ENCODE data around the gene FADS1.

FADS1 gene

GRCh38 chr11:61774411-61774810, 42.4 kb downstream of the FADS1 start:
- DNase-seq = no peak

DNA sequence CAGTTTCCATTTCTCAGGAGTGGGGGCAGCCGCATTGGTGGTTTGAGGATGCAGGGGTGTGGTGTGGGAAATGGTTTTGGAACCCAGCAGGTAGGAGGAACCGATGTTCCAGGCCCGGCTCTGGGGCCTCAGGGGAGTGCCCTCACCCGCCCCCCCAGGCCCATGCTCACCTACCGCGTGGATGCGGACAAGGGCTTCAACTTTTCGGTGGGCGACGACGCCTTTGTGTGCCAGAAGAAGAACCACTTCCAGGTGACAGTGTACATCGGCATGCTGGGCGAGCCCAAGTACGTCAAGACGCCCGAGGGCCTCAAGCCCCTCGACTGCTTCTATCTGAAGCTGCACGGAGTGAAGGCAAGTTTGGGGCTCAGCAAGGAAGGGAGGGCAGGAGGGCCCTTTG, 43.0 kb downstream of the FADS1 start:
- no peak for DNase-seq

DNA sequence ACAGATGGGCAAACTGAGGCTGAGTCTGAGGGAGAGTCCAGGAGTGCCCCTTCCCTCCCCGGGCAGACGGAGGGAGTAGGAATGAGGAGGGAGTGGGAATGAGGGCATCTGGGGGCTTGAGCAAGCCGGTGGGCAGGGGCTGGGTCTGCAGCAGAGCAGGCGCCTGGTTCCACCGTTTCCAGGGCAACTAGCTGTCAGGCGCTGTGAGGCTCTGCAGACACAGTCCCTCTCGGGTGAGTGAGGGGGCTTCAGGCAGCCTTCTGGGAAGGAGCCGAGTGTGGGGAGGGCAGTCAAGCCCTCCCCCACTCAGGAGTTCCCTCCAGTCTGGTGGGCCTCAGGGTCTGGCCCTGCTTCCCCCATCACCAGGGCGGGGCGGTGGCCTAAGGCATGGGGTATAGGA, 43.4 kb downstream of the FADS1 start:
- DNase-seq = no peak

DNA sequence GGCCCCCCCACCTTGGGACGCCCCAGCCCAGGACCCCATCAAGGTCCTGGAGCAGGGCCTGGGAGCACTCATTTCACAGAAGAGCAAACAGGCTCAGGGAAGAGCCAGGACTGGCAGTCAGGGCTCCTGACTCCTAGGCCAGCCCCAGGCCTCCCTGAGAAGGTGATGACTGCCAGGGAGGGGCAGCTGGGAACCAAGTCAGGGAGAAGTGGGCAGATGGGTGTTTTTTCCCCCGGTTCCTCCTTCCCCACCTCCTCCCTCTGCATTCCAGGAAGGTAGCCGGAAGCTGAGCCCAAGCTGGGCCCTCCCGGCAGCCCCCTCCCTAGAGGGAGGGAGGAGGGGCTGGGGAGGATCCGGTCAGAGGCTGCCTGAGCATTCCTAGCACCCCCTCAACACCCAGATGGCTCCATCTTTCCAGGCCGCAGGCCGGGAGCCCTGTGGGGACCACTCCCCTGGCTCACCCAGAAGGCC, 44.8 kb downstream of the FADS1 start:
- no peak for DNase-seq

GRCh38 chr11:61771195-61771894, 45.5 kb downstream of the FADS1 start:
- DNase-seq = no peak

GRCh38 chr11:61769946-61770683, 46.7 kb downstream of the FADS1 start:
- no peak for DNase-seq

GRCh38 chr11:61769169-61769920, 47.5 kb downstream of the FADS1 start:
- no peak for DNase-seq

DNA sequence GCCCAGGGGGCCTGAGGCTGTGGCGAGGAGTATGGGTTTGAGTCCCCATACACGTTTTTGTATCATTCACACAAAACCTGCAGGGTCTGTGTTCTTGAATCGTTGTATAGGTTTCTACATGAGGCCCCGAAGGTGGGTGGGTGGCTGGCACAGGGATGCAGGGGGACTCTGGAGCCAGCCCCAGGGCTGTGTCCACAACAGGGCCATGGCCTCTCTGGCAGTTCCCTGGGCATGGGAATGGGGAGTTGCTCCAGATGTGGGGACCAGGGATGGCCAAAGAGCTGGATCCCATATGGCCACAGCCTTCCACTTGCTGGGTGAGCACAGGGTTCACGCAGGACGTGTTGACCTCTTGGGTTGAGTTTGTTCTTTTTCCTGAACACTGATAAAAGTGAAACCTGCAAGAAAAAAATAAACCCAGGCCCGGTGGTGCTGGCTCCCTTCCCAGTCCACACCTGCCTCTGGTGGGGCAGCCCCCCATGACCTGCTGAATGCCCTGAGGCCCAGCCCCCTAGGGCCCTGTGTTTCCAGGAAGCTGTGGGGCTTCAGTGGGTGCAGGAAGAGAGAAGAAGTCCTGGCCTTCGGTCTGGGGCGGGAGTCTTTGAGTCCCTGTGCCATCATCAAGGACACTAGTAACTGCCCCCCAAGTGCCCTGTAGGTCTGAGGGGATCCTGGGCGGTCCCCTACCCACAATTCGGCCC, 48.3 kb downstream of the FADS1 start:
- no peak for DNase-seq

DNA sequence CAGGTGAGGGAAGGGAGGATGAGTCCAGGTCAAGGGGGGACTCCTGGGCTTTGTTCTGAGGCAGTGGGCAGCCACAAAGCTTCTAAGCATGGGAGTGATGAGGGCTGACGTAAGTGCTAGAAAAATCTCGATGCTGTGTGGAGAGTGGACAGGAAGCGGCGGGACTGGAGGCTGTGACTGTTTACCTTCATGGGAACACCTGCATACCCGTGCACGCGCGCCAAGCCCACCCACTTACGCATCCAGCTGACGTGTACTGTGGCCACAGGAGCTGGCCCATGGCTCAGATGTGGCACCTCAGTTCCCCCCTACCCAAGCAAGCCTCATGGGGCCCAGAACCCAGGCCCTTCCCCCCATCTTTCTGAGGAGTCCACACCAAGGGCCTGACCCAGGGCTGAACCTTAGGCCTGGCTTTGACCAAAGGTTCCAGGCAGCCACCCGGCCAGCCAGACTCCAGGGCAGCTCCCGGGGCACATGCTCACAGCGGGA, 50.4 kb downstream of the FADS1 start:
- DNase-seq = no peak

DNA sequence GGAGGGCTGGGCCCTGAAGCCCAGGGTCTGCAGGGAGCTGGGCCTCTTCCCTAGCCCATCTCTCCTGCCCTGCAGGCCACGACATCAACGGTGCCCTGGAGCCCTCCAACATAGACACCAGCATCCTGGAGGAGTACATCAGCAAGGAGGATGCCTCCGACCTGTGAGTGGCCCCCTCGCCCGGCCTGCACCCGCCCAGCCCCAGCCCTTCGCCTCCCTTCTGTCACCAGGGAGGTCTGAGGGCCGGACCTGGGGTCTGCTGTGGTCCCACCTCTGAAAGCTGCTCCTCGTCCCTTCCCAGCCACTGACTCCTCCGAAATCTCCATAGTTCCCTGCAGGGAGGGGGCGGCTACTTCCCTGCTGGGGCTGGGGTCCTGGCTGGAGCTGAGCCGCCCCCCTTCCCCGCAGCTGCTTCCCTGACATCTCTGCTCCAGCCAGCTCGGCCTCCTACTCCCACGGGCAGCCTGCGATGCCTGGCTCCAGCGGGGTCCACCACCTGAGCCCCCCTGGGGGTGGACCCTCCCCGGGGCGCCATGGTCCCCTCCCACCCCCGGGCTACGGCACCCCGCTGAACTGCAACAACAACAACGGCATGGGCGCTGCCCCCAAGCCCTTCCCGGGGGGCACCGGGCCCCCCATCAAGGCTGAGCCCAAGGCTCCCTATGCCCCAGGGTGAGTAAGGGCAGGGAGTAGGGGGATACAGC, 51.1 kb downstream of the FADS1 start:
- DNase-seq = no peak

DNA sequence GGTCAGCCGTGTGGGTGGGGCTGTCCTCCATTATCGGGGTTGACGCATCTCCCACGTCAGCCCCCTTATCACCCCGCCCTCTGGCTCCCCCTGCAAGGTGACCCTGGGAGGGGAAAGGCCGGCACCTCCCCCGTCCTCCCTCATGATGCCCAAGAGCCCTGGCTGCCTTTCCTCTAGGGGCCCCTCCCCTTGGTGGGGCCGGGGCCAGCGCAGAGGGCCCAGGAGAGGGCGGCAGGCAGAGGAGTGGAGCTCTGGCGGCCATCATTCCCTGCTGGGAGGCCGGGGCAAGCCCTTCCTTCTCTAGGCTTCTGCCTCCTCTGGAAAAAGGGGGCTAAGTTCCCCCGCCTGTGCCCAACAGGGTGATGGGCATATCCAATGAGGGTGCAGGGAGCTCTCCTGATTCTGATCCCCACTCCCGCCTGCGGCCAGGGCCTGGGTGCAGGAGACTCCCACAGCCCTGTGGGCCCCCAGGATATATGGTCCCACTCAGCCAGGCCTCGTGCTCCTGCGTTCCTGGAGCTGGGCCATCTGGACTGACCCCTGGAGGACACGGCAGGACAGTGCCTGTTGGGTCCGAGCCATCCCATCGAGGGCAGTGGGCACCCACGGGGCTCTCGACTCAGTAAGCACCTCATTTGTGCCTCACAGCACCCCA, 52.1 kb downstream of the FADS1 start:
- DNase-seq = no peak

DNA sequence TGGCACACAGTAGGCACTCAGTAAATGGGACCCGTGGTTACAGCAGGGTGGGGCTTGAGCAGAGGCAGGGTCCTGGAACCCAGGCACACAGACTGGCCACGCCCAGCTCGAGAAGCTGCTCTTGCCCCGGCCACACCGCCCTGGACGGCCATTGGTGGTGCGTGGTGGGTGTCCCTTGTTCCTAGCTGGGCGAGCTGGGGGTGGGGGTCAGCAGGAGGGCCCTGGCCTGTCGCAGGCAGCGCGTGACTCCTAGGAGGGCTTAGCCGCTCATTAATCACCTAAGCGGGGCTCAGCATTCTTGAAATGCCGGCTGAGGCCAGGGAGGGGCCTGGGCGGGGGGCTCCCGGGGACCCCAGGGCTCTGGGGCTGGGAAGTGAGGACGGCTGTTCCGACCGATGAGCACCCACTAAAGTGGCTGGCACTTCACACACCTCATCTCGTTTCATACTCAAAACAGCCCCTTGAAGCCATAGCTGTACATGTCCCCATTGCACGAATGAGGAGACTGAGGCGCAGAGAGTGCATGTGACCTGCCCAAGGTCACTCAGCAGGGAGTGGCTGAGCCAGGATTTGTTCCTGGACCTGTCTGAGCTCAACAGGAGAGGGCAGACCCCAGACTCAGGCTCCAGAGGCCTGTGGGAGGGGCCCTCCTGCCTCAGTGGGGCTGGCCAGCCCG, 52.7 kb downstream of the FADS1 start:
- DNase-seq = no peak

GRCh38 chr11:61762798-61763197, 54.0 kb downstream of the FADS1 start:
- DNase-seq = no peak

DNA sequence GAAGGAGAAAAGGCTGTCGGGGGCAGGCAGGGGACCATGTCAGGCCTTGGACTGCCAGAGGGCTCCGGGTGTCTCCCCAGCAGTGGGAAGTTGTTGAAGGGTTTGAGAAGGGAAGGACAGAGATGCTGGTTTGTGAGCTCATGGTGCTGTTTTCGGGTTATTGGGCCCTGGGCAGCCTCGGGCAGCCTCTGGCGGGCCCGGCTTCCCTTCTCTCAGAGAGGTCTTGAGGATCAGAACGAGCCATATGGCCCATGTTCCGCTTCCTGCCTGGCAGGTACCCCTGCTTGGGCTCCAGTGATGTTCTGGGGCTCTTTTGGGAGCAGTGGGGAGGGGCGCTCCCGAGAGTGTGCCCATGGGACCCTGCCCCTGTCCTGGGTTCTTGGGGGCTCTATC, 54.6 kb downstream of the FADS1 start:
- DNase-seq = no peak

DNA sequence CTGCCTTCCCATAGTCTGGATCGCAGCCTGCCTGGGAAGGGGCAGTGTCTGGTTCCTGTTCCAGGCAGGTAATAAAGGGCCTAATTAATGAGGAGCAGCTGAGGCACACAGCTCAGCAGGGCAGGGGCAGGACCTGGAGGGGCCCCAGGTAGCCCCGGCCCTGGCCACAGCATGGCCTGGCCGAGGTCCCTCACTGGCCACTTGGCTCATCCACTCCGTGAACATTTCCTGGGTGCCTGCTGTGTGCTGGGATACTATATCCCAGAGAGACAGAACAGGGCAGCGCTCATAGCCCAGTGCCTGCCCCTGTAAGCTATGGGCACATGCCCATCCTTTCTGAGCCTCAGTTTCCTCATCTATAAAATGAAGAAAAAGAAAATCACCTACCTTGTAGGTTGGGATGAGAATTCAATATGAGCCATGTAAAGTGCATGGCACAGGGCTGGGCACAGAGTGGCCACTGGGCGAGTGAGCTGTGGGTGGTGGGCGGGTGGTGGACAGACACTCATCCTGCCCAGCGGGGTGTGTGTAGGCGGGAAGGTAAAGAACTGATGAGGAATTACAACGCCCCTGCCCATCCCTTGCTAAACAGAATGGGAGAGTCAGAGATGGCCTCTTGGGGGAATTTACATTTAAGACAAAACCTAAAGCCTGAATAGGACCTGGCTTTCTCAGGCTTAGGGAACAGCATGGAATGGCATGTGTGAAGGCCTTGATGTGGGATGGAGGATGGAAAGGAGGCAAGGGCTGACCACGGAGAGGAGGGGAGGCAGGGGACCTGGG, 55.2 kb downstream of the FADS1 start:
- no peak for DNase-seq

- DNase-seq = no peak
Observed at GRCh38 chr11:61760946-61761345, 55.9 kb downstream of the FADS1 start.

DNA sequence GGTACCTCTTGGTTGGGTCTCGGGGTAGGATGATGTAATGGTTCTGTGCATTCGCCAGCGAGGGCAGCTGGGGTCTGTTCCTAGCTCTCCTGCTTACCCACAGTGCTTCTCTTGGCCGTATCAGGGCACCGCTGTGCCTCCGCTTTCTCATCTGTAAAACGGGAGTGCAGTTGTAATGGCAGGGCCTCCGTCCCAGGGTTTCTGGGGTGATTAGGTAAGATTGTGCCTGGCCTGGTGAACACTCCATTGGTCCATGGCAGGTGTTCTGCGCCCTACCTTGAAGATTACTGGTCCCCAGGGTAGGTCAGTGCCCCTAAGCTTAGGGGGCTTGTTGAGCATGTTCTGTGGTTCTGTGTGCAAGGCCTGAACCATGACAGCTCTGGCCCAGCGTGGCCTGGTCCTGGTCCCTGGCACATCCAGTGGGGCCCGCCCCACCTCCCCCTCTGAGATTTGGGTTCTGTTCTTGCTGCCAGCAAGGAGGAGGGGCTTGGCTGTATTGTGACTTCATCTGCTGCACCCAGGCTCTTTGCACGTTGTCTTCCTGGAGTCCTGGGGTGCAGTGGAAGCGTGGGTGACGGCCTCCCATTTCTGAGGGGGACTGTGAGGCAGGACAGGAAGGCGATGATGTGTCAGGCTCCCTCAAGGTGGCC, 59.5 kb downstream of the FADS1 start:
- no peak for DNase-seq

DNA sequence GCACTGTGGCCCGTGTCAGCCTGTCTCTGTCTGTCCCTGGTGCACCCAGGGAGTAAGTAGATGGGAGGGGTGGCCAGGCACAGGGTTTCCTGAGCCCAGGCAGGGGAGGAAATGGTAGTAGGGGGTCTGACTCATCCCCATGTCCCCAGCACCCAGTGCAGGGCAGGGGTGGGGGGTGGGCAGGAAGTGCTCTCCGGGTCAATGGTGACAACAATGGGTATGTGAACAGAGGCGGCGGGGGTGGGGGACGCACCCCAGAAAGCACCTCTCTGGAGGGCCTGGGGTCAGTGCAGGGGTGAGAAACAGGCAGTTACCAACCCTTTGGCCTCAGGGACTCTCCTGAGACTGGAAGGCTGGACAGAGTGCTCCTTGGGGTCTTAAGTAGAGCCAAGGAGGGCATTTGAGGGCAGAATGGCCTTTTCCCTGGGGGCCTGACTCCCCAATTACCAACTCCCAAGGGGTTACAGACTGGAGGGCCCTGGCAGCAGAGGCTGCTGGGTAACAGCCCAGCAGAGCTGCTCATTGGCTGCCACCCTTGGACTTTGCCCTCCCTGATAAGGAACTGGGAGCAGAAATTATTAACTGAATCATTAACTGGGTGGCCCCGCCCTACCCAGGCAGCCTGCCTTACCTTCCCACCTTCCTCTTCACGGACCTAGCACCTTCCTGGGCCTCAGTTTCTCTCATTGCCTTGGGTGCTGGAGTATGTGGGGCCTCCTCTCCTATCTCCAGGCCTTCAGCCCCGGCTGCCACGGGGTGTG, 60.2 kb downstream of the FADS1 start:
- no peak for DNase-seq

DNA sequence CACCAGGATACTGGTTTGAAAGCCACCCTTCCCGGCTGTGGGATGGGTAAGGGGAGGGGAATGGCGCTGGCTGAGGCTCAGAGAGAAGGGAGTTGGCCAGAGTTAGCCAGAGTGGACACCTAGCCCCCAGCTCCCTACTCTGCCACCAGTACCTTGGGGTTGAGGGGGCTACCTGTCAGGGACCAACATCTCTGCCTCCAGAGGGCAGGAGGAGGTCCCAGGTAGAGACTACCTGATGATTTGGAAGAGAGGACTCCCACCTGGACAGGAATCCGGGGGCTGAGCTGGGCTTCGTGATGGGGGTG, 60.7 kb downstream of the FADS1 start:
- DNase-seq = no peak

All from stimulated activated naive CD4-positive, alpha-beta T cell treated with Interleukin-2 at 50 U/mL for 16 hours (primary cell).